Measurements from ENCODE around the gene CD109. TPM values are rescaled to one million over a fixed set of nuclear protein-coding genes. Genes with fewer than 3 reads are reported as not detected.
"Not testable (repeated sequence)": the region's sequence is repeated elsewhere in the genome, so short reads cannot be mapped to it uniquely, and the experiment has no call there.

Gene CD109
- total RNA-seq, 2 donors from 2014 or later: 2.2 to 4.3 TPM

DNA sequence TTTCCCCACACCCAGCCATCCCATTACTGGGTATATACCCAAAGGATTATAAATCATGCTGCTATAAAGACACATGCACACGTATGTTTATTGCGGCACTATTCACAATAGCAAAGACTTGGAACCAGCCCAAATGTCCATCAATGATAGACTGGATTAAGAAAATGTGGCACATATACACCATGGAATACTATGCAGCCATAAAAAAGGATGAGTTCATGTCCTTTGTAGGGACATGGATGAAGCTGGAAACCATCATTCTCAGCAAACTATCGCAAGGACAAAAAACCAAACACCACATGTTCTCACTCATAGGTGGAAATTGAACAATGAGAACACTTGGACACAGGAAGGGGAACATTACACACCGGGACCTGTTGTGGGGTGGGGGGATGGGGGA lies 110.0 kb downstream of the CD109 start:
- ATAC-seq; intact Hi-C loops (cut with DNase I, micrococcal nuclease); DNase-seq: not testable (repeated sequence)

DNA sequence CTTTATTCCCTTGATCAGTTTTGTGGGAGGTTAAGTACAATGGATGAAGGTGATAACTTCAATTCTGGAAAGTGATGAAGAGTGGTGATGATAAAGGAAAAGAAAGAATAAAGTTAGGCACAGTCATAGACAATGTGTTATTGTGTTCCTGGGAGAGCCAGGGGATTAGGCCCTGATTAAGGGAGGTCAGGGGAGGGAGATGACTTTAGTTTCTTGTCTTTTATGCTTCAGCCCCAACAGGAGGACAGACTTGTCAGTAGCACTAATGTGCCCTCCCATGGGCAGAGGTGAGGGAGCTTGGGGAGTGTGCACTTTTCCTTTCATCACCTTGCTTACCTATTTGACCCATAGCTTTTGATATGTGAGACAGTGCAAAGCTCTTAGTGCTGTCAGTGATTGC lies 115.7 kb downstream of the CD109 start:
- no peak for ATAC-seq
- intact Hi-C loops (cut with DNase I, micrococcal nuclease): no loop called here

DNA sequence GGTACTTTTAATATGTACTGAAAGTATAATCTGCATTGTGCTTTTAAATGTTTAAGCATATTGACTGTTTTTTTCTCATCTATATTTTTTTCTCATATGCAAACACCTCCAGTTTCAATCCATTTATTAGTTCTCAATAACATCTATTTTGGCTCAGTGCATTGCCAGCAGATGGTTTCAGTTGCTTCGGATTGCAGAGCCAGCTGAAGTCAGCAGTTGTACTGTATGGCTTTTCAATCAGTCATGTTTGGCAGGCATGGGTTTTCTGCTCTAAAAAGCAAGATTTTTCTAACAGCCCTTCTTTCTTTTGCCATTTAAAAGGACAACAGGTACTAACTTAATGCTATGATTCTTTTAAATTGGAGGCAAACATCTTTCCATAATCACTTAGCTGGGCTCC lies 121.2 kb downstream of the CD109 start:
- intact Hi-C loops (cut with DNase I, micrococcal nuclease): no loop called here
- DNase-seq: no peak

More for the DNA sequence above, 115.7 kb downstream of the CD109 start:
- no peak for DNase-seq

DNA sequence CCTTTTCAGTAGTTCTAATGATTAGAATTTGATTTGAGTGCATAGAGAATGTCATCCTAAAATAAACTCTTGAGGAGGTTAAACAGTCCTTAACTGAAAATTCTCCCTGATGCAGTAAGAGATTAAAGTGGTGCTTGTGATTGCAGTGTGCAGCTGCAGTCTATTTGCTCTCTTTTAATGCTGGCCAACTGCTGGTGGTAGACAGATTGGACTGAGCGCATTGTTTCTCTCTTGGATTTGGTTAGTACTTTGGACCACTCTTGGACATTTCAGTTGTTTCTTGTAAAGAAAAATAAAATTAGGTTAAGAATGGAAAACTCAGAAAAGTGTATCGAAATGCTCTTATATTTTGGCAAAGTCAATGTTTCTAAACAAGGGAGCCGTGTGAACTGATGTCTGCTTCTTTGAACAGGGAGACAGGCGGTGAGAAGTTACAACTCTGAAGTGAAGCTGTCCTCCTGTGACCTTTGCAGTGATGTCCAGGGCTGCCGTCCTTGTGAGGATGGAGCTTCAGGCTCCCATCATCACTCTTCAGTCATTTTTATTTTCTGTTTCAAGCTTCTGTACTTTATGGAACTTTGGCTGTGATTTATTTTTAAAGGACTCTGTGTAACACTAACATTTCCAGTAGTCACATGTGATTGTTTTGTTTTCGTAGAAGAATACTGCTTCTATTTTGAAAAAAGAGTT lies 127.2 kb downstream of the CD109 start:
- ATAC-seq (no peak), DNase-seq (no peak)
- intact Hi-C loops (cut with DNase I, micrococcal nuclease): no loop called here

More for the DNA sequence above, 121.2 kb downstream of the CD109 start:
- ATAC-seq: no peak

DNA sequence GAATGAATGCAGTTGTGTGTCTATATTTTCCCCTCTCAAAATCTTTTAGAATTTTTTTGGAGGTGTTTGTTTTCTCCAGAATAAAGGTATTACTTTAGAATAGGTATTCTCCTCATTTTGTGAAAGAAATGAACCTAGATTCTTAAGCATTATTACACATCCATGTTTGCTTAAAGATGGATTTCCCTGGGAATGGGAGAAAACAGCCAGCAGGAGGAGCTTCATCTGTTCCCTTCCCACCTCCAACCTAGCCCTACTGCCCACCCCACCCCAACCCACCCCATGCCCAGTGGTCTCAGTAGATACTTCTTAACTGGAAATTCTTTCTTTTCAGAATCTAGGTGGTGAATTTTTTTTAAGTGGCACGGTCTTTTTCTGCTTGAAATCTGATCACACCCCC lies 127.8 kb downstream of the CD109 start:
- DNase-seq: no peak
- ATAC-seq: no peak
- intact Hi-C loops (cut with DNase I, micrococcal nuclease): no loop called here

DNA sequence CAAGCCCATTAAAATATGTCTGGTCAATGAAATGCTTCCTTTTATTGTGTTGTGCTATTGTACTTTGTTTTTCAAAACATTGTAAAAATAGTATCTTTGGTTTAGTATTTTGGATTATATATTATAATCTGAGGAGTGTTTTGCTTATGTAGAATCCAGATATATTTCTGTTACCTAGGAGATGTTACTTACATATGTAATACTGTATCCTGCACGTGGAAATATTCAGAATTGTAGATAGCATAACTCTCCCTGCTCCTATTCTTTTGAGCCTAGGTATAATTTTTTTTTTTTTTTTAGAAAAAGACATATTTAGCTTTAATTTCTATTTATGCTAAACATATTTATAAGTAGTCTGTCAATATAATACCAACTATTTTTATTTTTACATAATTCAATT lies 130.6 kb downstream of the CD109 start:
- no peak for DNase-seq
- intact Hi-C loops (cut with DNase I, micrococcal nuclease): no loop called here
- no peak for ATAC-seq

DNA sequence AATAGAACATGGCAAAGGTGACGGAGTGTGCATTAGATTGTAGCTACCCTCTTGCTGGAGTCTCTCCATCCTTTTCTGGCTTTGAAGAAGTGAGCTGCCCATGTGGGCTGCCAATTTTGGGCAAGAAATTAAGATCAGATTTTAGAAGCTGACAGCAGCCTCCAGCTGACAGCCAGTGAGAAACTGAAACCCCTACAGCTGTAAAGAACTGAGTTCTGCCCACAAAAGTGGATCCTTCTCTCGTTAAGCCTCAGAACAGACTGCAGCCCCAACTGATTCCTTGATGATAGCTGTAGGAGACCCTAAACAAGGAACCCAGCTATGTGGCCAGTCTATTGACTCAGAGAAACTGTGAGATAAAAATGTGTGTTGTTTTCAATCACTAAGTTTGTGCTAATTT lies 134.1 kb downstream of the CD109 start:
- no peak for ATAC-seq

DNA sequence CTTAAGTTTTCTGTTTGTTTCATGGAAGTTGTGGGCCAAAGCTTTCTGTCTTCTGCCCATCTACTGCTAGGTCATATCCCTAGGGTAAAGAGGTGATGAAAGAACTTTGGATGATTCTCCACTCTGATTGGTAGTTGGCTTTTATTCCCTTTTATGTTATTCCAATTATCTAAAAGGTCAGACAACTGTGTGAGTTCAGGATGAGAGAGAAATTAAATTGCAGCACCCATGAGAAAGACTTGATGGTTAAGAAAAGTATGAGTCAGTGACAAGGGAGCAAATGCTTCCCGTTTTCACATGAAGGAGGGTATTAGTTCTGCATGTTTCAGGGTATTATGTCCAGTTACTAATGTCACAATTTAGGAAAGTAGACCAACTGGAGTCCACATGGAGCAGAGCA lies 136.3 kb downstream of the CD109 start:
- intact Hi-C loops (cut with DNase I, micrococcal nuclease): no loop called here
- ATAC-seq: no peak
- DNase-seq: no peak

More for the DNA sequence above, 134.1 kb downstream of the CD109 start:
- intact Hi-C loops (cut with DNase I, micrococcal nuclease): no loop called here
- DNase-seq: no peak

DNA sequence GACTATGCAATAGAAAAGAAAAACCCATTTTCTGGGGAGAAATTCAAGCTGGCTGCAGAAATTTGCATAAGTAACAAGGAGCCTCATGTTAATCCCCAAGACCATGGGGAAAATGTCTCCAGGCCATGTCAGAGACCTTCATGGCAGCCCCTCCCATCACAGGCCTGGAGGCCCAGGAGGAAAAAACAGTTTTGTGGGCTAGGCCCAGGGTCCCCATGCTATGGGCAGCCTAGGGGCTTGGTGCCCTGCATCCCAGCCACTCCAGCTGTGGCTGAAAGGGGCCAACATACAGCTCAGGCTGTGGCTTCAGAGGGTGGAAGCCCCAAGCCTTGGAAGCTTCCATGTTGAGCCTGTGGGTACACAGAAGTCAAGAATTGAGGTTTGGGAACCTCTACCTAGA lies 148.7 kb downstream of the CD109 start:
- ATAC-seq; DNase-seq; intact Hi-C loops (cut with DNase I, micrococcal nuclease): not testable (repeated sequence)

DNA sequence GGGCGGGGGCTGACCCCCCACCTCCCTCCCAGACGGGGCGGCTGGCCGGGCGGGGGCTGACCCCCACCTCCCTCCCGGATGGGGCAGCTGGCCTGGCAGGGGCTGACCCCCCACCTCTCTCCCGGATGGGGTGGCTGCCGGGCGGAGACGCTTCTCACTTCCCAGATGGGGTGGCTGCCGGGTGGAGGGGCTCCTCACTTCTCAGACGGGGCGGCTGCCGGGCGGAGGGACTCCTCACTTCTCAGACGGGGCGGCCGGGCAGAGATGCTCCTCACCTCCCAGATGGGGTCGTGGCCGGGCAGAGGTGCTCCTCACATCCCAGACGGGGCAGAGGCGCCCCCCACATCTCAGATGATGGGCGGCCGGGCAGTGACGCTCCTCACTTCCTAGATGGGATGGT lies 155.0 kb downstream of the CD109 start:
- DNase-seq; intact Hi-C loops (cut with DNase I, micrococcal nuclease); ATAC-seq: not testable (repeated sequence)

DNA sequence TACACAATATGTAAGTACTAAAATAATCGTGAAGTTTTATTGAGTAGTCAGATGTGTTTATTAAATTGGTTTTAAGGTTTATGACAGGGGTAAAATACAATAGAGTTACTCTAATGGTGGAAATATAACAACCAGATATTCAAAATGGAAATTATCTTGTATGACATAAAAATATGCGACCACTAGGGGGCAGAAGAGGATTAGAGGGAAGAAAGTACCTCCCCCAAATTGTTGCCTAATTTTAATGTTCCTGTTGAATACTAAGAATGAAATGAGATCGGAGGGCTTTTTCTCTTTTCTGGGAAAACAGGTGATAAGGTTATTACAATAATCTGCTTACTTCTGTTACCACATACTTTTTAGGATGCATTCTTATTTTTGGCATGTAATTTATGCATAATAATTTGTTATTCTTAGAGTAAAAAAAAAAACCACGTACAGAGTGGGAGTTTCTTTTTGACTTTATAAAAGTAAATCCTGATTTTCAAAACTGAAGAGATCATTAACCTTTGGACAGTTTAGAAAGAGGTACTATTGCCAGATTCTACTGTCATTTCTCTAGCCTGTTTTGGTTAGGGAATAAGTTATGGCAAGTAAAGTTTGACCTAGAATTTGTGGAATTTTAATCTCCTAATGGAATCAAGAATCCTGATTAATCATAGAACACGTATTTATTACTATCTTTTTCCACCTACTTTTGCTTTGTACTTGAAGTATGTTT lies 159.2 kb downstream of the CD109 start:
- intact Hi-C loops (cut with DNase I, micrococcal nuclease): loop anchor here in 1 of 2 donors (5.0 kb wide), 1 partner anchor 1347 kb away; no protein-coding TSS in a partner anchor
- no peak for DNase-seq
- ATAC-seq: no peak

DNA sequence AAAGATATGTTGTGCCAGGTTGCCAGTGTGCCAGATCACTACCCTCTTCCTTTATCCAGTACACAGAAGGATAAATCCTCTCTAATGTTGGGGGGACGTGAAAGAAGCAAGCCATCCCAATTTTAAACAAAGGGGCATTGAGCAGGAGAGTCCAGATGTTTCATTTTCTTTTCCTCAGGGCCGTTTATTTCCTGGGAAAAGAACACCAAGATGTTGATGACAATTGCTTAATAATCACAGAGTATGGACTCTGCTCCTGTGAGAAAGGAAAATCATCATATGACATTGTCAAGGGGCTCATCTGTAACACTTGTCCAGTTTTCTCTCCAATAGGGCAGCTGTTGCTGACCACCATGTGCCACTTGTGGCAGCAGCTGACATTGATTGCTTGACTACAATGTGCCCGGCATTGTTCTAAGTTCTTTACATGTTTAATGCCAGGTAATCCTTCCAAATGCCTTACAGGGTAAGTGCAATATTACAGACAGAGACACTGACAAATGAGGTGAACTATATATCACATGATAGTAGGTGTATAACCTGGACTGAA lies 161.4 kb downstream of the CD109 start:
- DNase-seq (no peak), ATAC-seq (no peak)
- intact Hi-C loops (cut with DNase I, micrococcal nuclease): loop anchor here in 1 of 2 donors (5.0 kb wide), 1 partner anchor 1345 kb away; no protein-coding TSS in a partner anchor

DNA sequence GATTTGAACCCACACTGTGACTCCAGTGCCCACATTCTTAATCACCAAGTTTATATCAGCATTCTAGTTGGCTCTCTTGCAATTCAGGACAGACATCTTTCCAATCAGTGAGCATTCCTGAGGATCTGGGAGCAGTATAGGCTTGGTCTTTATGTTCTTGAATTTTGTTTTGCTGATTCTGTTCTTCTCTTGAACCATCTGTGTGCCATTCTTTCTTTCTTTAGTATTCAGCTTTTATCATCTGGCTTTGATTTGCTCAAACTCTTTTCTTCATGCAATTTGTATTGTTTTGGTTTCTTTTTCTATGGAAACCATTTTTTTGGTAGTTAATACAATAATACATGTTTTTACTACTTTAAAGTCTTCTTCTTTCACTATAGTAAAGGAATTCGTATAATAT lies 162.4 kb downstream of the CD109 start:
- ATAC-seq: no peak
- no peak for DNase-seq
- intact Hi-C loops (cut with DNase I, micrococcal nuclease): loop anchor here in 1 of 2 donors (5.0 kb wide), 1 partner anchor 1344 kb away; no protein-coding TSS in a partner anchor

DNA sequence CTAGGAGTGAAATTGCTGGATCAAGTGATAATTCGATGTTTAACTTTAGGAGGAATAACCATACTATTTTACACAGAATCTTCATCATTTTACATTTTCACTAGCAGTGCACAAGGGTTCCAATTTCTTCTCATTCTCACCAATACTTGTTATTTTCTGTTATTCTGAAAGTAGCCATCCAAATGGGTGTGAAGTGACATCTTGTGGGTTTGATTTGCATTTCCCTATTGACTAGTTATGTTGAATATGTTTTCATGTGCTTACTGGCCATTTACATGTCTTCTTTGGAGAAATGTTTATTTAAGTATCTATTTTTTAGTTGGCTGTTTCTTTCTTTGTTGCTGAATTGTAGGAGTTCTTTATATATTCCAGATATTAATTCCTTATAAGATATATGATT lies 164.3 kb downstream of the CD109 start:
- intact Hi-C loops (cut with DNase I, micrococcal nuclease): no loop called here
- no peak for DNase-seq
- ATAC-seq: no peak

DNA sequence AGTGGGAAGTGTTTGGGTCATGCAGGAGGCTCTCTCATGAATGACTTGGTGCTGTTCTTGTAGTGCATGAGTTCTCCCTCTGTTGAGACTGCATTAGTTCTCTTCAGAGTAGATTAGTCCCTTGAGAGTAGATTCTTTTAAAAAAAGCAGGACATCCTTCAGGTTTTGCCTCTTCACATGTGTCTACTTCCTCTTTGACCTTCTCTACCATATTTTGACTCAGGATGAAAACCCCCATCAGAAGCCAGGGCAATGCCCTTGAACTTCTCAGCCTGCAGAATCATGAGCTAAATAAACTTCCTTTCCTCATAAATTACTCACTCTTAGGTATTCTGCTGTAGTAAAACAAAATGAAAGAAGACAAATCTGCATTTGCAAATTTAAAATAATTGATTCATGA lies 170.3 kb downstream of the CD109 start:
- DNase-seq (no peak), ATAC-seq (no peak)
- intact Hi-C loops (cut with DNase I, micrococcal nuclease): no loop called here

DNA sequence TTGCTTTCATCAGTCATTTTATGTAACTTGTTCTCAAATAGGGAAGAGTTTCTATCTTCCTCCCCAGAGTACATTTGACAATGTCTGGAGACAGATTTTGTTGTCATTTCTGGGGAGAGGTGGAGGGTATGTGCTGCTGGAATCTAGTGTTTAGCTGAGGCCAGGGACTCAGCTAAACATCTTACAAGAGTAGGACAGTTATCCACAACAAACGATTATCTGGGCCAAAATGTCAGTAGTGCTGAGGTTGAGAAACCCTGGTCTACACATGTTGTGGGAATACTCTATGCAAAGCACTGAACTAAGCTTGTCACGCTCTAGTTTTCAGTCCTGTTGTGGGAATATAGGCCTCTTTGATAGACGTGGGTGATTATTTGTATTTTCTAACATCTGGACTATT lies 171.4 kb downstream of the CD109 start:
- no peak for ATAC-seq
- no peak for DNase-seq
- intact Hi-C loops (cut with DNase I, micrococcal nuclease): no loop called here

DNA sequence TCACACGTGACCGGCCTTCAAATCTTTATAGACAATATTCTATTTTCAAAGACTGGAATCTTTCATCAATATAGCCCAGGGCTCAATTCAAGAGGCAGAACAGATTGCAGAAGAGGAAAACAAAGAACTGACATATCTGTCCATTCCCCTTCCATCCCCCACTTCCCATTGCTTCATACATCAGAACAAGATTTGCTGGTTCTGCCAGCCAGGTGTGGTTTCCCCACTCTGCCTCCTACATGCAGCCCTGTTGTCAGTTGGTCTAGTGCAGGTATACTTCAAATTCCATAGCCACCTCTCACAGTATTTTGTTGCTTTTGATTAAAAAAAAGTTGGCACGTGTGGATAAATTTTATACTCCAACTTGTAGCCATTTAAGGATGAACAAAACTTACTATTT lies 174.9 kb downstream of the CD109 start:
- ATAC-seq (no peak), DNase-seq (no peak)
- intact Hi-C loops (cut with DNase I, micrococcal nuclease): no loop called here

DNA sequence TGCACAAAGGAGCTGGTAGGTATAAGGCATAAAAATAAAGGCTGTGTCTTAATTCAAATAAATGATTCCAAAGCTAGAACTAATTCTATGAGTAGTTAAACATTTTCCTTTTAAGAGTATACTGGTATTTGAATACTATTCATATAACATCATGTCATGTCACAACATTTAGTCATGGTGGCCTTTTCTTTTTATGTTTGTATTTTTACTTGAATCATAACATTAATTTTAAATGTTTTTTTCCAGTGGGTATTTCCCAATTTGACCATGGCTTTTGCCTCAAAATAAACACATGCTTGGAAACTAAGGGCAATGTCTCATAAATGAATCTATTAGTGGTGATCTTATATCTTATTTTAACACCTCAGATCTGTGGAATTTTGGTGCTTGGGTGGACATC lies 177.1 kb downstream of the CD109 start:
- ATAC-seq (no peak), DNase-seq (no peak)
- intact Hi-C loops (cut with DNase I, micrococcal nuclease): no loop called here
